ENCODE data around the gene MBD4.
"Not testable (repeated sequence)": the region's sequence is repeated elsewhere in the genome, so short reads cannot be mapped to it uniquely, and the experiment has no call there.

The MBD4 gene

GRCh38 chr3:129432671-129433070 lies 7.1 kb downstream of the MBD4 start:
- no peak for DNase-seq (ENCODE audit: low read depth in 1 of 2, low spot score in 1 of 2)

GRCh38 chr3:129432036-129432435 lies 7.7 kb downstream of the MBD4 start:
- no peak for DNase-seq (ENCODE audit: low read depth in 1 of 2, low spot score in 1 of 2)

GRCh38 chr3:129429602-129430001 lies 10.1 kb downstream of the MBD4 start:
- DNase-seq (ENCODE audit: low read depth in 1 of 2, low spot score in 1 of 2): no peak

- DNase-seq (ENCODE audit: low read depth in 1 of 2, low spot score in 1 of 2): no peak
Measured at GRCh38 chr3:129429080-129429451, 10.7 kb downstream of the MBD4 start.

GRCh38 chr3:129428376-129429079 lies 11.2 kb downstream of the MBD4 start, which contains the start of gene EFCAB12:
TSS of gene EFCAB12 (minus strand) at chr3:129428636. CDS start at chr3:129428488, 148 bp downstream.
- peak; percentile 77 to 82 for DNase-seq (ENCODE audit: low read depth in 1 of 2, low spot score in 1 of 2)

- DNase-seq (ENCODE audit: low read depth in 1 of 2, low spot score in 1 of 2): no peak
Measured at GRCh38 chr3:129428007-129428375, 11.8 kb downstream of the MBD4 start.

GRCh38 chr3:129425619-129426018 lies 14.1 kb downstream of the MBD4 start:
- no peak for DNase-seq (ENCODE audit: low read depth in 1 of 2, low spot score in 1 of 2)

- no peak for DNase-seq (ENCODE audit: low read depth in 1 of 2, low spot score in 1 of 2)
Measured at GRCh38 chr3:129425213-129425612, 14.5 kb downstream of the MBD4 start.

GRCh38 chr3:129424185-129424841 lies 15.4 kb downstream of the MBD4 start:
- DNase-seq (ENCODE audit: low read depth in 1 of 2, low spot score in 1 of 2): no peak

GRCh38 chr3:129422897-129423296 lies 16.9 kb downstream of the MBD4 start:
- no peak for DNase-seq (ENCODE audit: low read depth in 1 of 2, low spot score in 1 of 2)

GRCh38 chr3:129421988-129422745 lies 17.6 kb downstream of the MBD4 start:
- DNase-seq (ENCODE audit: low read depth in 1 of 2, low spot score in 1 of 2): no peak

GRCh38 chr3:129421236-129421883 lies 18.4 kb downstream of the MBD4 start:
- no peak for DNase-seq (ENCODE audit: low read depth in 1 of 2, low spot score in 1 of 2)

- DNase-seq (ENCODE audit: low read depth in 1 of 2, low spot score in 1 of 2): no peak
Measured at GRCh38 chr3:129419476-129419875, 20.3 kb downstream of the MBD4 start.

GRCh38 chr3:129418041-129418973 lies 21.4 kb downstream of the MBD4 start:
- no peak for DNase-seq (ENCODE audit: low read depth in 1 of 2, low spot score in 1 of 2)

GRCh38 chr3:129417326-129417725 lies 22.4 kb downstream of the MBD4 start:
- DNase-seq (ENCODE audit: low read depth in 1 of 2, low spot score in 1 of 2): no peak

GRCh38 chr3:129416415-129416814 lies 23.3 kb downstream of the MBD4 start:
- no peak for DNase-seq (ENCODE audit: low read depth in 1 of 2, low spot score in 1 of 2)

GRCh38 chr3:129415830-129416229 lies 23.9 kb downstream of the MBD4 start:
- DNase-seq (ENCODE audit: low read depth in 1 of 2, low spot score in 1 of 2): no peak

GRCh38 chr3:129415378-129415777 lies 24.4 kb downstream of the MBD4 start:
- no peak for DNase-seq (ENCODE audit: low read depth in 1 of 2, low spot score in 1 of 2)

- no peak for DNase-seq (ENCODE audit: low read depth in 1 of 2, low spot score in 1 of 2)
Measured at GRCh38 chr3:129413687-129414506, 25.9 kb downstream of the MBD4 start.

GRCh38 chr3:129413238-129413637 lies 26.5 kb downstream of the MBD4 start:
- DNase-seq (ENCODE audit: low read depth in 1 of 2, low spot score in 1 of 2): not testable (repeated sequence)

Measured in activated CD4-positive, alpha-beta T cell treated with anti-CD3 and anti-CD28 coated beads, Interleukin-2, amount 50 U/mL, for 24 hours (primary cell).